ENCODE data around the gene USP7. TPM values are rescaled to one million over a fixed set of nuclear protein-coding genes. Genes with fewer than 3 reads are reported as not detected.

Gene USP7
- total RNA-seq, 4 donors from 2014 or later: 125 to 139 (median 130) TPM

DNA sequence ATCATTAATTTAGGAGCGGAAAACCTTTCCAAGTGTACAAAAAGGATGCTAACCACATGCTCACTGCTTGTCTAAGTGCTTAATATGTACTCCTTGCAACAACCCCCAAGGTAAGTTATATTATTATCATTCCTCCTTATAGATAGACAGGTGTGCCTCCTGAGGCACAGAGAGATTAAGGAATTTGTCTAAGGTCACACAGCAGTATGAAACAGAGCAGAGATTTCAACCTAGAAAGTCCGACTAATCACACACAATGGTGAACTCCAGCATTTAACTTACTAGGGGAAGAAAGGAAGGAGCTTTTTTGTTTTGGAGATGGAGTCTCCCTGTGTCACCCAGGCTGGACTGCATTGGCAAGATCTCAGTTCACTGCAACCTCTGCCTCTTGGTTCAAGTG, 37.0 kb upstream of the USP7 start:
- peaks cover 0 to 8% (median 0%) of the 10 kb centered on the region in 4 donors for H3K4me1 ChIP-seq
- H3K4me3 ChIP-seq: no peak overlapping the region
- no peak overlapping the region for H3K27ac ChIP-seq
- DNase-seq: no peak
- TF ChIP-seq, protein P1, sequence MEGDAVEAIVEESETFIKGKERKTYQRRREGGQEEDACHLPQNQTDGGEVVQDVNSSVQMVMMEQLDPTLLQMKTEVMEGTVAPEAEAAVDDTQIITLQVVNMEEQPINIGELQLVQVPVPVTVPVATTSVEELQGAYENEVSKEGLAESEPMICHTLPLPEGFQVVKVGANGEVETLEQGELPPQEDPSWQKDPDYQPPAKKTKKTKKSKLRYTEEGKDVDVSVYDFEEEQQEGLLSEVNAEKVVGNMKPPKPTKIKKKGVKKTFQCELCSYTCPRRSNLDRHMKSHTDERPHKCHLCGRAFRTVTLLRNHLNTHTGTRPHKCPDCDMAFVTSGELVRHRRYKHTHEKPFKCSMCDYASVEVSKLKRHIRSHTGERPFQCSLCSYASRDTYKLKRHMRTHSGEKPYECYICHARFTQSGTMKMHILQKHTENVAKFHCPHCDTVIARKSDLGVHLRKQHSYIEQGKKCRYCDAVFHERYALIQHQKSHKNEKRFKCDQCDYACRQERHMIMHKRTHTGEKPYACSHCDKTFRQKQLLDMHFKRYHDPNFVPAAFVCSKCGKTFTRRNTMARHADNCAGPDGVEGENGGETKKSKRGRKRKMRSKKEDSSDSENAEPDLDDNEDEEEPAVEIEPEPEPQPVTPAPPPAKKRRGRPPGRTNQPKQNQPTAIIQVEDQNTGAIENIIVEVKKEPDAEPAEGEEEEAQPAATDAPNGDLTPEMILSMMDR (IDR thresholded peaks at IDR 0.05): no peak
- TF ChIP-seq POLR2A (IDR thresholded peaks at IDR 0.05): no peak
- no peaks in the 10 kb centered on the region for H3K9me3 ChIP-seq
- H3K27me3 ChIP-seq: no peaks in the 10 kb centered on the region
- no peaks in the 10 kb centered on the region for H3K36me3 ChIP-seq

DNA sequence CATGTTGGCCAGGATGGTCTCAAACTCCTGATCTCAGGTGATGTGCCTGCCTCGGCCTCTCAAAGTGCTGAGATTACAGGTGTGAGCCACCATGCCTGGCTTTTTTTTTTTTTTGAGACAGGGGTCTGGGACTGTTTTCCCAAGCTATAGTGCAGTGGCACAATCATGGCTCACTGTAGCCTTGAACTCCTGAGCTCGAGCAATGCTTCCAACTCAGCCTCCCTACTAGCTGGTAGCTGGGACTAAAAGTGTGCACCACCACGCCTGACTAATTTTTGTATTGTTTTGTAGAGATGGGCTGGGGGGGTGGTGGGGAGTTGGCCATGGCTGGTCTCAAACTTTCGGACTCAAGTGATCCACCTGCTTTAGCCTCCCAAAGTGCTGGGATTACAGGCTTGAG, 36.1 kb upstream of the USP7 start:
- TF ChIP-seq POLR2A (IDR thresholded peaks at IDR 0.05): no peak
- TF ChIP-seq, protein P1 (IDR thresholded peaks at IDR 0.05): no peak
- H3K36me3 ChIP-seq: no peaks in the 10 kb centered on the region
- H3K4me1 ChIP-seq: peaks cover 0 to 8% (median 0%) of the 10 kb centered on the region in 4 donors
- H3K27me3 ChIP-seq: no peaks in the 10 kb centered on the region
- no peak overlapping the region for H3K4me3 ChIP-seq
- no peak for DNase-seq
- no peak overlapping the region for H3K27ac ChIP-seq
- H3K9me3 ChIP-seq: no peaks in the 10 kb centered on the region

DNA sequence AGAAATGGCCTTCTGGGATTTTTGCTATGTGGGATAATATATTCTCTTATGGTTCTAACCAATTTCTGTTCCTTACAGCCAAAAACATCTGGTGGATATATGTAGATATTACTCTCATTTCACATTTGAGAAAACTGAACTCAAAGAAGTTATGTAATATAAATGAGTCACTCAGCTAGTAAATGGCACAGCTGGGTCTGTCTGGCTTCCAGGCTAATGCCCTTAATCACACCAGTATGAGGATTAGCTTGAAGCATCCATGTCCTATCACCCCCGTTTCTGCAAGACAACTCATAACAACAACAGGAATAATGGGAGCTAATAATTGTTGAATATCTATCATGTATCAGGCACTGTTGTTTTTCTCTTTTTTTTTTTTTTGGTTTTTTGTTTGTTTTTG, 34.4 kb upstream of the USP7 start:
- TF ChIP-seq, protein P1 (IDR thresholded peaks at IDR 0.05): no peak
- TF ChIP-seq POLR2A (IDR thresholded peaks at IDR 0.05): no peak
- Histone ChIP-seq H3K9me3 (no peaks in the 10 kb centered on the region), H3K4me3 (no peak overlapping the region), H3K36me3 (no peaks in the 10 kb centered on the region), H3K27ac (no peak overlapping the region), H3K27me3 (no peaks in the 10 kb centered on the region), H3K4me1 (no peaks in the 10 kb centered on the region)
- no peak for DNase-seq

DNA sequence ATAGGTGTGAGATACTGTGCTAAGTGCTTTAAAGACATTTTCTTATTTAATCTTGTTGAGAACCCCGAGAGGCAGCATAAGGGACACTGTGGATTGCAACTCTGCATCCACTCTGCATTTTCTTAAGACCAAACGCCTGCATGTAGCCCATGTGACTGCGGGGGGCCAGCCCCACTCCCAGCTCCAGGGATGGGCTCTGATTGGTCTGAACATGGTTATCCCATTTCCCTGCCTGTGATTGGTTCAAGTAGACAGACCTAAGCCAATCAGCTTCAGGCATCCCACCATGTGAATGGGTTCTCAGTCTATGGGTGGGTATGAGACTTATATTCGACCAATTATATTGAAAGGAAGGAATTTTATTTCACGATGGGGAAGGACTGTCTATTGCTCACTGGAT, 33.2 kb upstream of the USP7 start:
- DNase-seq: no peak
- Histone ChIP-seq H3K36me3 (no peaks in the 10 kb centered on the region), H3K4me1 (no peaks in the 10 kb centered on the region), H3K27ac (no peak overlapping the region), H3K9me3 (no peaks in the 10 kb centered on the region), H3K4me3 (no peak overlapping the region), H3K27me3 (no peaks in the 10 kb centered on the region)
- TF ChIP-seq POLR2A (IDR thresholded peaks at IDR 0.05): no peak
- TF ChIP-seq, protein P1 (IDR thresholded peaks at IDR 0.05): no peak

DNA sequence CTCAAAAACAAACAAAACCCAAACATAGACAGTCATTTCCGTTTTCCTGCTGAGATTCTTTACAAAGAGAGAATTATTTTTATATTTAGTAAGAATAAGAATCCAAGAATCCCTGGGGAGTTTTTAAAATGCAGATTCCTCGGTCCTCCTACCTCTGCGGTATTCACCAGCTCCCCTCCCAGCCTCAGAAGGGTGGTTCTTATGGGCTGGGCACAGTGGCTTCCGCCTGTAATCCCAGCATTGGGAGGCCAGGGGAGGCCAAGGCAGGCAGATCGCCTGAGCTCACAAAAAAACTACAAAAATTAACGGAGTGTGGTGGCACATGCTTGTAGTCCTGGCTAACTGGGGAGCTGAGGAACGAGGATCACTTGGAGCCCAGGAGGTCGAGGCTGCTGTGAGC, 26.7 kb upstream of the USP7 start:
- TF ChIP-seq, protein P1 (IDR thresholded peaks at IDR 0.05): no peak
- no peak for TF ChIP-seq POLR2A (IDR thresholded peaks at IDR 0.05)
- no peak for DNase-seq
- no peaks in the 10 kb centered on the region for H3K27me3 ChIP-seq
- peaks cover 0 to 22% (median 0%) of the 10 kb centered on the region in 4 donors for H3K4me1 ChIP-seq
- H3K9me3 ChIP-seq: no peaks in the 10 kb centered on the region
- no peaks in the 10 kb centered on the region for H3K36me3 ChIP-seq
- no peak overlapping the region for H3K27ac ChIP-seq
- H3K4me3 ChIP-seq: no peak overlapping the region

Measured in Peyer's patch (tissue), 4 donors.